Neural cell (in vitro differentiated cells): ENCODE measurements around the gene FN1.

Experiments used
- POLR2AphosphoS5 ChIP-seq: IDR thresholded peaks from 2 replicates; pipeline ENCODE4 v1.6.1; 2012
- TF ChIP-seq, protein P1 (sequence below): fragments of 450-650 bp; IDR thresholded peaks from 2 replicates; pipeline ENCODE4 v1.5.1; 2014; ENCODE audit warnings: antibody characterized with exemption, mild to moderate bottlenecking, moderate library complexity; ENCODE audit not compliant: poor library complexity, severe bottlenecking

DNA sequence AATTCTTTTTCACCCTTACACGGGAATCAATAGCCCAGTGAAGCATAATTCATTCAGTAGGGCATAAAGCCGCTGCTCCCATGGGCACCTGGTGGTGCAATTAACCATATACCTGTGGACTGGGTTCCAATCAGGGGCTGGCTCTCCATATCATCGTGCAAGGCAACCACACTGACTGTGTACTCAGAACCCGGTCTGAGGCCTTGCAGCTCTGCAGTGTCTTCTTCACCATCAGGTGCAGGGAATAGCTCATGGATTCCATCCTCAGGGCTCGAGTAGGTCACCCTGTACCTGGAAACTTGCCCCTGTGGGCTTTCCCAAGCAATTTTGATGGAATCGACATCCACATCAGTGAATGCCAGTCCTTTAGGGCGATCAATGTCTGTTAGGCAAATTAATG lies 55.2 kb downstream of the FN1 start:
- TF ChIP-seq, protein P1, sequence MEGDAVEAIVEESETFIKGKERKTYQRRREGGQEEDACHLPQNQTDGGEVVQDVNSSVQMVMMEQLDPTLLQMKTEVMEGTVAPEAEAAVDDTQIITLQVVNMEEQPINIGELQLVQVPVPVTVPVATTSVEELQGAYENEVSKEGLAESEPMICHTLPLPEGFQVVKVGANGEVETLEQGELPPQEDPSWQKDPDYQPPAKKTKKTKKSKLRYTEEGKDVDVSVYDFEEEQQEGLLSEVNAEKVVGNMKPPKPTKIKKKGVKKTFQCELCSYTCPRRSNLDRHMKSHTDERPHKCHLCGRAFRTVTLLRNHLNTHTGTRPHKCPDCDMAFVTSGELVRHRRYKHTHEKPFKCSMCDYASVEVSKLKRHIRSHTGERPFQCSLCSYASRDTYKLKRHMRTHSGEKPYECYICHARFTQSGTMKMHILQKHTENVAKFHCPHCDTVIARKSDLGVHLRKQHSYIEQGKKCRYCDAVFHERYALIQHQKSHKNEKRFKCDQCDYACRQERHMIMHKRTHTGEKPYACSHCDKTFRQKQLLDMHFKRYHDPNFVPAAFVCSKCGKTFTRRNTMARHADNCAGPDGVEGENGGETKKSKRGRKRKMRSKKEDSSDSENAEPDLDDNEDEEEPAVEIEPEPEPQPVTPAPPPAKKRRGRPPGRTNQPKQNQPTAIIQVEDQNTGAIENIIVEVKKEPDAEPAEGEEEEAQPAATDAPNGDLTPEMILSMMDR: no peak
- TF ChIP-seq POLR2AphosphoS5: no peak
